Measurements from ENCODE around the gene C10orf90. TPM values are rescaled to one million over a fixed set of nuclear protein-coding genes. Genes with fewer than 3 reads are reported as not detected.

Gene C10orf90
- total RNA-seq, 1 experiment from 2014 or later, result 0.67 TPM

GRCh38 chr10:126639084-126639483 is 31.4 kb downstream of the C10orf90 start:
- DNase-seq (ENCODE audit: low read depth, low spot score) (no peak), ATAC-seq (no peak)
- no peaks in the 10 kb centered on the region for H3K4me1 ChIP-seq (ENCODE audit: control insufficient read depth, insufficient read depth, low read length)
- no peak for TF ChIP-seq SIN3A (IDR thresholded peaks at IDR 0.05; ENCODE audit: borderline replicate concordance, insufficient read depth, low read depth, low read length)
- TF ChIP-seq, protein P1, sequence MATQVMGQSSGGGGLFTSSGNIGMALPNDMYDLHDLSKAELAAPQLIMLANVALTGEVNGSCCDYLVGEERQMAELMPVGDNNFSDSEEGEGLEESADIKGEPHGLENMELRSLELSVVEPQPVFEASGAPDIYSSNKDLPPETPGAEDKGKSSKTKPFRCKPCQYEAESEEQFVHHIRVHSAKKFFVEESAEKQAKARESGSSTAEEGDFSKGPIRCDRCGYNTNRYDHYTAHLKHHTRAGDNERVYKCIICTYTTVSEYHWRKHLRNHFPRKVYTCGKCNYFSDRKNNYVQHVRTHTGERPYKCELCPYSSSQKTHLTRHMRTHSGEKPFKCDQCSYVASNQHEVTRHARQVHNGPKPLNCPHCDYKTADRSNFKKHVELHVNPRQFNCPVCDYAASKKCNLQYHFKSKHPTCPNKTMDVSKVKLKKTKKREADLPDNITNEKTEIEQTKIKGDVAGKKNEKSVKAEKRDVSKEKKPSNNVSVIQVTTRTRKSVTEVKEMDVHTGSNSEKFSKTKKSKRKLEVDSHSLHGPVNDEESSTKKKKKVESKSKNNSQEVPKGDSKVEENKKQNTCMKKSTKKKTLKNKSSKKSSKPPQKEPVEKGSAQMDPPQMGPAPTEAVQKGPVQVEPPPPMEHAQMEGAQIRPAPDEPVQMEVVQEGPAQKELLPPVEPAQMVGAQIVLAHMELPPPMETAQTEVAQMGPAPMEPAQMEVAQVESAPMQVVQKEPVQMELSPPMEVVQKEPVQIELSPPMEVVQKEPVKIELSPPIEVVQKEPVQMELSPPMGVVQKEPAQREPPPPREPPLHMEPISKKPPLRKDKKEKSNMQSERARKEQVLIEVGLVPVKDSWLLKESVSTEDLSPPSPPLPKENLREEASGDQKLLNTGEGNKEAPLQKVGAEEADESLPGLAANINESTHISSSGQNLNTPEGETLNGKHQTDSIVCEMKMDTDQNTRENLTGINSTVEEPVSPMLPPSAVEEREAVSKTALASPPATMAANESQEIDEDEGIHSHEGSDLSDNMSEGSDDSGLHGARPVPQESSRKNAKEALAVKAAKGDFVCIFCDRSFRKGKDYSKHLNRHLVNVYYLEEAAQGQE (IDR thresholded peaks at IDR 0.05; ENCODE audit: insufficient read depth in 1 of 2, low read depth in 2 of 2, low read length in 1 of 2), result no peak
- no peak for TF ChIP-seq TCF7L2 (IDR thresholded peaks at IDR 0.05; ENCODE audit: low read depth, low read length)
- TF ChIP-seq POLR2AphosphoS5 (IDR thresholded peaks at IDR 0.05; ENCODE audit: low read depth, low read length), result no peak
- TF ChIP-seq CTCF (IDR thresholded peaks at IDR 0.05), result no peak
- BruUV-seq (replicated peaks), result no TSS peak
- H3K36me3 ChIP-seq (ENCODE audit: control insufficient read depth, insufficient read depth, low read length), result no peaks in the 10 kb centered on the region
- no peak overlapping the region for H3K27ac ChIP-seq (ENCODE audit: low read length)
- H3K27me3 ChIP-seq (ENCODE audit: control insufficient read depth, insufficient read depth, low read length), result 0 out of 2 replicates have a peak, but pooled peaks cover 4% of the 10 kb centered on the region
- in situ Hi-C loops (cut with HindIII; ENCODE audit: low pct_unique_long_range_greater_than_20kb, low sequenced_read_pairs) (no loop called here), intact Hi-C loops (cut with micrococcal nuclease; ENCODE audit: unreplicated experiment) (no loop called here)
- ChIA-PET POLR2A (no interaction called here), CTCF (no interaction called here)
- no peaks in the 10 kb centered on the region for H3K9me3 ChIP-seq (ENCODE audit: control insufficient read depth, insufficient read depth, low read depth, low read length)
- no peak overlapping the region for H3K4me3 ChIP-seq (ENCODE audit: low read depth in 2 of 2, low read length in 2 of 2)

DNA sequence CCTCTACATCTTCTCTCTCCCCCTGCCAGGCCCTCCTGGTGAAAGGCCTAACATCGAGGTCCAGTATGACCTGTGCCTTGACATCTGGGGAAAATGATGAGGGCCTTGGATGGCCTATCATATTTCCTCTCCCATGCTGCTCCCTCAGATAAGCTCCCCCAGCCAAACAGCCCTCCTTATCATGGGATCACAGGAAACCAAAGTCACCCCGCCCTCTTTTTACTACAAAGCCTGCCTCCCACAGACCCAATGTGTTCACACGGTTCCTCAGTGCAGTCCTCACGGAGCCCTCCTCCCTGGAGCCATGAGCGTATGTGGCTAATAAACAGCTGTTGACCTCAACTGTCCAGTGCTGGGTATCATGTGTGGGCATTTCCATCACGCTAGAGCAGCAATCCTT is 32.0 kb downstream of the C10orf90 start:
- Histone ChIP-seq H3K27ac (ENCODE audit: low read length) (no peak overlapping the region), H3K4me3 (ENCODE audit: low read depth in 2 of 2, low read length in 2 of 2) (no peak overlapping the region), H3K4me1 (ENCODE audit: control insufficient read depth, insufficient read depth, low read length) (no peaks in the 10 kb centered on the region), H3K27me3 (ENCODE audit: control insufficient read depth, insufficient read depth, low read length) (0 out of 2 replicates have a peak, but pooled peaks cover 4% of the 10 kb centered on the region), H3K36me3 (ENCODE audit: control insufficient read depth, insufficient read depth, low read length) (no peaks in the 10 kb centered on the region), H3K9me3 (ENCODE audit: control insufficient read depth, insufficient read depth, low read depth, low read length) (no peaks in the 10 kb centered on the region)
- ATAC-seq, result no peak
- ChIA-PET POLR2A (no interaction called here), CTCF (no interaction called here)
- BruUV-seq (replicated peaks), result no TSS peak
- intact Hi-C loops (cut with micrococcal nuclease; ENCODE audit: unreplicated experiment) (no loop called here), in situ Hi-C loops (cut with HindIII; ENCODE audit: low pct_unique_long_range_greater_than_20kb, low sequenced_read_pairs) (no loop called here)
- TF ChIP-seq CTCF (IDR thresholded peaks at IDR 0.05) (no peak), TCF7L2 (IDR thresholded peaks at IDR 0.05; ENCODE audit: low read depth, low read length) (no peak), POLR2AphosphoS5 (IDR thresholded peaks at IDR 0.05; ENCODE audit: low read depth, low read length) (no peak), SIN3A (IDR thresholded peaks at IDR 0.05; ENCODE audit: borderline replicate concordance, insufficient read depth, low read depth, low read length) (no peak)
- TF ChIP-seq, protein P1 (IDR thresholded peaks at IDR 0.05; ENCODE audit: insufficient read depth in 1 of 2, low read depth in 2 of 2, low read length in 1 of 2), result no peak
- no peak for DNase-seq (ENCODE audit: low read depth, low spot score)
